Measurements from ENCODE around the gene TRIM17.
A peak's percentile ranks its signal among the peaks of the same experiment; 100 is the strongest.

Gene TRIM17

GRCh38 chr1:228415853-228416216, 826 bp downstream of the TRIM17 start:
- DNase-seq: no peak

DNA sequence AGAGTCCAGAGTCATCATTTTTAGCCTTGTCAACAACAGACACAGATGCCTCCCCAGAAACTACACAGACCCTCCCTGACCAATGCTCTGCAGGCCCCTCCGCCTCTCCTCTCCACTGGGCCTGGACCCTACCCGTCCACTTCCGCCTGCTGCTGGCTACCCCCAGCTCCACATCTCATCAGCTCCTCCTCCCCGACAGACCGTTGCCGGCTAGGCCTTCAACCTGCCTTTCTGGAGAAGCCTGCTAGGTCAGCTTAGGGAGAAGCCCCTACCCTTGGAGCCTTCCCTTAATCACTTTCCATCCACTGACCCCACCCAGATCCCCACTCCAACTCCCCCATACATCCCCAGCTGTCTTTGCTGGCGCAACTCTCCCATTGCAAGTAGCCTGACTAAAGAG, 1.4 kb downstream of the TRIM17 start:
- DNase-seq: no peak

DNA sequence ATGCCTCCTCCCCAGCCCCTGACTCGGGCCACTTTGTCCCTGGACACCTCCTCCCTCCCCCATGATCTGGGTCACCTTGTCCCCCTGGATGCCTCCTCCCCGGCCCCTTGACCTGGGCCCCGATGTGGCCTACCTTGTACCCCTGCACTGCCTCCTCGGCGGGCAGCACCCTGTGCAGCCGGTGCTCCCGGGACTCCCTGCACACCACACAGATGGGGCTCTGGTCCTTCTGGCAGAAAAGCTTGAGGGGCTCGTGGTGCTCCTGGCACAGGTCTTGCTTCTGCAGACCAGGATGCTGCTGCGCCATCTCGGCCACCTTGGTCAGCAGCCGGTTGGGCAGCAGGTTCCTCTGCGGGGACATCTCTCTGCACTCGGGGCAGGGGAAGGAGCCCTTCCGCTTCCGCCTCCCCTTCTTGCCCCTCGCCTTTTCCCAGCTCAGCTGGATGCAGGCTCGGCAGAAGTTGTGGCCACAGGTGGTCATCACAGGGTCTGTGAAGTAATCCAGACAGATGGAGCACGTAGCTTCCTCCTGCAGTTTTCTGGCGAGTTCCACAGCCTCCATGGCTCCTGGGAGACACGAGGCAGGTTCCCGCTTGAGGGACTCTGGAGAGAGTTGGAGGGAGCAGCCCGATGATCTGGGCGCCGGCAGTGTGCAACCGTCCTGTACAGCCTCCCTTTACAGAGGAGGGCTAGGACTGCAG, 2.0 kb downstream of the TRIM17 start:
- DNase-seq: no peak

DNA sequence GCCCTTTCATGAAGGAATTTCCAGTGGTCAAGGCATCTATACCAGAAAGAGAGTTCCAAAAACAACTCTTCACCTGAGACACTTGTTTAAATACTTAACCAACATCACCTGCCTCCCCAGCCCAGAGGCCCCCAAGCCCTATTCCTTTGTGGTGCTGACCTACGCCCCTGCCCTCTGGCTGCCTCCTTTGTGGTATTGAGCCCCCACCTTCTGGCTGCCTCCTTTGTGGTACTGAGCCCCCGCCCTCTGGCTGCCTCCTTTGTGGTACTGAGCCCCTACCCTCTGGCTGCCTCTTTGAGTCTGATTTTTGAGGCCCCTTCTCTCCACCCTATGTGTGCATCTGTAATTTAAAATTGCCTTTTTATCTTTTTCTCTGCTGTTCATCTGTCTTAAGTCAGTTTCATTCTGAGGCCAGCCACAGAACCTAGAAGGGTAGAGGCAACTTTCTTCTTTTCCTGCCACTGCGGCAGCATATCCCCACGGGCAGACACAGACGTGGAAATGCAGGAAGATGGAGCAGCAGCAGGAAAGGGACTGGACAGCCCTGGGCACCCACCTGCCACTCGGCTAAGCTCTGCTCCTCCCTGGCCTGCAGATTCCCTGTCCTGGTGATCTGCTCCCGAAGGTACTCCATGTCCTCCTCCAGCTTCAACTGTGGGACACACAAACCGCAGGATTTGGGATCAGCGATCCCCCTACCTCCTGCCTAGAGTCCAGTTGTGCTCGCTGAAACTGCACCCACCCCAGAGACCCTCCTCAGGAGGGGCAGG, 3.2 kb downstream of the TRIM17 start:
- no peak for DNase-seq

- no peak for DNase-seq
These were observed 4.9 kb downstream of the TRIM17 start for GRCh38 chr1:228411548-228412430.

DNA sequence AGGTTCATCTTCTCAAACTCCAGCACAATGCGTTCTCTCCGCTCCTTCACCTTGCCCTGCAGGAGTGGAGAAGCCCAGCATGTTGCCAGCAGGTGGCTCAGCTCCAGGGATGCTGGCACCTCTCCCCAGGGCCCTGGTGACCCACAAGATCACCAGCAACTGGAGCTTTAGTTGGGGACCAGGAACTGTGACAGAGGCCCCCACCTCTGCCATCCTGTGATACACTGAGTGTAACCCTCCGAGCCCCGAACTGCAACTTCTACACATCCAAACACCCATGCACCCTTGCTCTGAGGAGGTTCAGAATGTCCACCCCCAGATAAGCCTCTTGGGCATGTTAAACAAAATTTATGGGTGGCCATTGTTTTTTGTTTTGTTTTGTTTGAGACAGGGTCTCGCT, 5.5 kb downstream of the TRIM17 start:
- DNase-seq: no peak

- no peak for DNase-seq
These were observed 6.0 kb downstream of the TRIM17 start for GRCh38 chr1:228410671-228411070.

- peak; percentile 20 for DNase-seq
These were observed 6.6 kb downstream of the TRIM17 start for GRCh38 chr1:228410015-228410414.

DNA sequence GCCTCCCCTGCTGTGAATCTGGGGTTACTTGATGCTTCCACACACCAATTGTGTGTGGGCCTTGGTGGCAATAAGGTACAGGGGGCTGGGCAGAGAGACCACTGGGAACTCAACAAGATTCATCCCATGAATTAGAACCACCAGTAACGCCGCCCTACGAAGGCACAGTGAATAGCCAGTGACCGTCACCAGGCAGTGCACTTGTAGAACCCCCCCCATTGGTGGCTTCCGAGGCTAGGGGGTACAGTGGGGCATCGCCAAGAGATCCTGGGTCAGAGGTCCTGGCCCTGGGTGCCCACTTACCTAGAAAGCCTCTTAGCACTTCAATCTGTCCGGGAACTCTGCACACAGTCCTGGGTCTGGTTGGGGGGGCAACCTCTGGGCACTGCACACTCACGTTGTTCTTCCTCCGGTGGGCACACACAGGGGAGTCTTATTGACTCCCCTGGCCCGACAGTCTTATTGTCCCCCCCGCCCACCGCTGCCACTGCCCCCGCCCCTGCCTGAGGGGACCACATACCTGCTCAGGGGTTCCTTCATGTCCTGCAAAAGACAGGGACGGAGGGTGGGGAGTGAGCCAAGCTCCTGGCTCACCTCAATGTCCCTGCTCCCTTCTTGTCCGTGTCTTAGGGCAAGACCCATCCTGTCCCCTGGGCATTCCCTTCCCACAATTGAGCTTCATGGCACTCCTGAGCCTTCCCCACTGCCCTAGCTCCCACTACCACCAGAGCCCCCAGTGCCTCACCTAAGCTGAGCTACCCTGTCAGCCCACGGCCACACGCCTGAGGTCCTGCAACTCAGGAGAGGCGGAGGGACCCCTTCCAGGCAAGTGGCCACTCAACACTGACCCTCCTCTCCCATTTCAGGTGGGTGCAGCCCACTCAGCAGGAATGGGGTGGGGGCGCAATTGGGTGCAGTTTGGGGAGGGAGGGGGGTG, 7.5 kb downstream of the TRIM17 start:
- DNase-seq: no peak

DNA sequence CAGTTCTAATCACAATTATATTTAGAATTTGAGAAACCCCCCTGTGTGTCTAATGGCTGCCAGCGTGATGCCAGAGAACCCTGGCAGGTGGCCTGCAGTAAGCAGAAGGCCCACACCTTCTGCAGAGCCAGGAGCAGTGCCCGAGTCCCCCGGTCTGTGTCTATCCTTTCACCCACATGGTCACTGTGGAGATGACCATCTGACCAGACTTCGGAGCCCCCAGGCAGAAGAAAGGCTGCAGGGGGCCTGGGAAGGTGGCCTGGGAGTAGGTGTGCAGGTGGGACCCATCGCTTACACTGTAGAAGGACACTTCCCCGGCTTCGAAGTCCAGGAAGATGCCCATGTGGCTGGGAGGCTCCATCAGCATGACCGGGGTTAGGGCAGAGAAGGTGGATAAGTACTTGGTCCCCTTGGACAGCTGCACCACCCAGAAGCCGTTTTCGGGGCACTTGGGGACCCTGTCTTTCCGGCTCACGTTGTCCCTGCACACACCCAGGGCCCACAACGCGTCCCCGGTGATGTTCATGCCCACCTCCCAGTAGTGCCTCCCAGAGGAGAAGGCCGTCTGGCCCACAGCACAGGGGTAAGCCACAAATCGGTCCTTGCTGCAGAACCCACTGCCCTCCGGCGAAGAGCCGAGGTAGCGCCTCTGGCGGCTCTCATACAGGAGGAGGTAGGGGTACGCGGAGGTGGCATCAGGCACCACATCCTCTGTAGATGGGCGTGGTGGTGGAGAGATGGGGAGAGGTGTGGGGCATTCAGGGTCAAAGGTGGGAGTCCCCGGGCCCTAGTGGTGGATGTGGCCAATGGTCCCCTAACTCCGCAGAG, 8.4 kb downstream of the TRIM17 start:
- no peak for DNase-seq

- no peak for DNase-seq
These were observed 9.3 kb downstream of the TRIM17 start for GRCh38 chr1:228407106-228408040.

- DNase-seq: no peak
These were observed 10.8 kb downstream of the TRIM17 start for GRCh38 chr1:228405979-228406228.

GRCh38 chr1:228405200-228405978, 11.3 kb downstream of the TRIM17 start:
- DNase-seq: no peak

- DNase-seq: peak; percentile 28
These were observed 12.4 kb downstream of the TRIM17 start for GRCh38 chr1:228404107-228404720.

- no peak for DNase-seq
These were observed 13.4 kb downstream of the TRIM17 start for GRCh38 chr1:228403231-228403631.

DNA sequence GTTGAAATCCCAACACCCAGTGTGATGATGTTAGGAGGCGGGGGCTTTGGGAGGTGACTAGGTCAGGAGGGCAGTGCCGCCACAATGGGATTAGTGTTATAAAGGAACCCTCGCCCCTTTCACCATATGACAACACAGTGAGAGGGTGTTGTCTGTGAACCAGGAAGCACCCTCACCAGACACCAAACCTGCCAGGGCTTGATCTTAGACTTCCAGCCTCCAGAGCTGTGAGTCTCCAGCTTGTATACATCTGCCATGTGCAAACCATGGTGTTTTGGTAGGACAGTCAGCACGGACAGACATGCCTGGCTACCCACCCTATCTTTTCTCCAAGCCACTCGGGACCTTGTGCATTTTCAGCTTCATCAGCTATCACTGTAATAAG, 14.0 kb downstream of the TRIM17 start:
- DNase-seq: no peak

DNA sequence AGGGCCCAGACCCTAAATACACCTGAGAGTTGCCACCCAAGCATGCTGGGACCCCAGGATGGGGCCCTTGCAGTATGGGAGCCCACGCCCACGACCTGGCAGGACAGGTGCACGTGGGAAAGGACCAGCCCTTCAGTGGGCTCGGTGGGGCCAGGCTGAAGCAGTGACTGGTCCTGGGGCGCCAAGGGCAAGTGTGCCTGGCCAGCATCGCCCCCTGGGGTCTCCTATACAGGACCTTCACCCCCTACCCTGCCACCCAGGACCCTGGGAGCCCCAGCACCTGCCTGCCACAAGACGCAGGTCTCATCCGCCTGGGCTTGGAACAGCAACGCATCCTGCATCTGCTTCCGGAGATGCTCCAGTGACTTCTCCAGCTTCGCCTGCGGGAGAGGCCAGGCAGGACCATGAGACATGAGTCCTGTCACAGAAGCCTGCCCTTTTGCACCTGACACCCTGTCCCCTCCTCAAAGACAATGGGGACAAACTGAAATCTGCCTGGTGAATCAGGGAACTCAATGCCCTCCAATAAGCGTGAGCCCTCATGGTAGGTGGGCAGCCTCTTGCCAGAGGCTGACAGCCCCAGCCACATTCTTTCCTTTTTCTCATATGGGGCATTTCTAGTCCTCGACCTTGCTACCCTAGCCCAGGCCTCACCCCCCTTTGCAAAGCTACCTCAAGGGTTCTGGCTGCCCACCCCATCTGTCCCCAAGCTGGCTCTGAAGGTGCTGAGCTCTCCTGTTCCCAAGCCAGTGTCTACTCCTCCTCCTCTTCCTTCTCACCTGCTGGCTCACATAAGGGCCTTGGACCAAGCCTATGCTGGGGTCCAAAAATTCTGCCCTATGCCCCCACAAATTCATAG, 14.7 kb downstream of the TRIM17 start:
- DNase-seq: no peak

- DNase-seq: no peak
These were observed 15.8 kb downstream of the TRIM17 start for GRCh38 chr1:228400692-228401454.
